IPS-NIHi7 (cell line): ENCODE data around the gene RCAN2.
A peak's percentile ranks its signal among the peaks of the same experiment; 100 is the strongest.

Source experiments
- DNase-seq: peaks from one replicate; pipeline ENCODE4 v3.0.0; 2012; ENCODE audit warnings: mixed read lengths; ENCODE audit errors: extremely low spot score

The RCAN2 gene

GRCh38 chr6:46215777-46216176, 275.5 kb downstream of the RCAN2 start:
- no peak for DNase-seq

- peak; percentile 26 for DNase-seq
Measured at GRCh38 chr6:46215213-46215612, 276.0 kb downstream of the RCAN2 start.

- no peak for DNase-seq
Measured at GRCh38 chr6:46211917-46212316, 279.3 kb downstream of the RCAN2 start.

GRCh38 chr6:46210294-46210693, 281.0 kb downstream of the RCAN2 start:
- DNase-seq: no peak

GRCh38 chr6:46208303-46208702, 282.9 kb downstream of the RCAN2 start:
- DNase-seq: no peak

- DNase-seq: no peak
Measured at GRCh38 chr6:46207174-46207573, 284.1 kb downstream of the RCAN2 start.

- no peak for DNase-seq
Measured at GRCh38 chr6:46204880-46205650, 286.2 kb downstream of the RCAN2 start.

GRCh38 chr6:46203391-46204177, 287.7 kb downstream of the RCAN2 start:
- no peak for DNase-seq

GRCh38 chr6:46201702-46202101, 289.5 kb downstream of the RCAN2 start:
- DNase-seq: no peak

- no peak for DNase-seq
Measured at GRCh38 chr6:46199387-46199786, 291.9 kb downstream of the RCAN2 start.

- no peak for DNase-seq
Measured at GRCh38 chr6:46191961-46192360, 299.3 kb downstream of the RCAN2 start.

- DNase-seq: no peak
Measured at GRCh38 chr6:46190889-46191288, 300.4 kb downstream of the RCAN2 start.

- DNase-seq: no peak
Measured at GRCh38 chr6:46189726-46190125, 301.5 kb downstream of the RCAN2 start.

- DNase-seq: no peak
Measured at GRCh38 chr6:46186583-46186982, 304.7 kb downstream of the RCAN2 start.

- DNase-seq: no peak
Measured at GRCh38 chr6:46184114-46184513, 307.1 kb downstream of the RCAN2 start.

GRCh38 chr6:46175976-46176375, 315.3 kb downstream of the RCAN2 start:
- no peak for DNase-seq

GRCh38 chr6:46175446-46175845, 315.8 kb downstream of the RCAN2 start:
- DNase-seq: no peak

GRCh38 chr6:46174904-46175303, 316.3 kb downstream of the RCAN2 start:
- no peak for DNase-seq

GRCh38 chr6:46172176-46172575, 319.1 kb downstream of the RCAN2 start:
- DNase-seq: no peak
